GM12878 (cell line): ENCODE measurements around the gene MARS2. TPM values are rescaled to one million over a fixed set of nuclear protein-coding genes. Genes with fewer than 3 reads are reported as not detected.

Experiments
- ATAC-seq: fragments of 200-7000 bp; cut with Tn5 transposase; 3 replicates; pipeline ENCODE4 v1.9.1; 2020; ENCODE audit warnings: mild to moderate bottlenecking, moderate library complexity
- BruUV-seq: library from RNA; stranded (reverse); fragments of 400-500 nt; replicated peaks from 2 replicates; lab custom pipeline; 2021; lab: Mats Ljungman, UMichigan
- CTCF ChIA-PET: fragments of 300-600 bp; sonication (Branson Sonifier 250); formaldehyde crosslinking; extraction: SDS; loops from one replicate; lab custom pipeline; 2021; ENCODE audit warnings: inconsistent platforms; lab: Yijun Ruan, JAX
- POLR2A ChIA-PET: fragments of 350-600 bp; formaldehyde crosslinking; extraction: SDS; loops from one replicate; lab custom pipeline; 2021; ENCODE audit warnings: inconsistent platforms; lab: Charles Lee
- RAD21 ChIA-PET: fragments of 300-600 bp; sonication (Branson Sonifier 250); formaldehyde crosslinking; loops from one replicate; lab custom pipeline; 2023; ENCODE audit warnings: antibody characterized with exemption; ENCODE audit not compliant: unreplicated experiment; lab: Charles Lee
- SMC1A ChIA-PET: fragments of 300-600 bp; sonication (Branson Sonifier 250); formaldehyde crosslinking; loops from one replicate; lab custom pipeline; 2023; ENCODE audit not compliant: unreplicated experiment, uncharacterized antibody; lab: Charles Lee
- DNase-seq: peaks from one replicate; pipeline ENCODE4 v3.0.0-alpha.2; 2011; ENCODE audit warnings: low read depth, low spot score
- FAIRE-seq: peaks from 3 replicates; lab custom pipeline; 2011; peaks lifted over from hg19 to GRCh38; lab: Jason Lieb, UNC
- H2AFZ ChIP-seq: 2 replicates; pipeline ENCODE4 v1.6.0; 2011; ENCODE audit warnings: low read depth, low read length, control low read depth; ENCODE audit not compliant: control insufficient read depth
- H3K27ac ChIP-seq: 2 replicates; pipeline ENCODE4 v1.5.1; 2011; ENCODE audit warnings: control low read depth; ENCODE audit not compliant: control insufficient read depth, insufficient read depth
- H3K27me3 ChIP-seq, 2 experiments: replicated peaks in 1 of 2; 2 replicates each; pipeline versions ENCODE4 v1.6.0 to v1.6.1; 2011; ENCODE audit warnings: low read length in 1 of 2; ENCODE audit not compliant: control insufficient read depth in 2 of 2, insufficient read depth in 2 of 2
- H3K36me3 ChIP-seq, 2 experiments: 2 replicates each; pipeline ENCODE4 v1.5.1; 2011; ENCODE audit warnings: low read length in 1 of 2; ENCODE audit not compliant: control insufficient read depth in 2 of 2, insufficient read depth in 2 of 2
- H3K4me1 ChIP-seq: 2 replicates; pipeline ENCODE4 v1.6.1; 2011; ENCODE audit warnings: mild to moderate bottlenecking, low read length, moderate library complexity, mixed read lengths; ENCODE audit not compliant: control insufficient read depth, insufficient read depth
- H3K4me2 ChIP-seq: 2 replicates; pipeline ENCODE4 v1.6.0; 2011; ENCODE audit warnings: control low read depth; ENCODE audit not compliant: control insufficient read depth, insufficient read depth
- H3K4me3 ChIP-seq: fragments of 200-600 bp; sonication (generic); 2 replicates; pipeline ENCODE4 v1.5.1; 2016
- H3K79me2 ChIP-seq: 2 replicates; pipeline ENCODE4 v1.6.0; 2011; ENCODE audit warnings: low read length; ENCODE audit not compliant: control insufficient read depth, insufficient read depth
- H3K9ac ChIP-seq: 2 replicates; pipeline ENCODE4 v1.8.0; 2011; ENCODE audit warnings: low read length, control low read depth, mixed read lengths; ENCODE audit not compliant: control insufficient read depth, insufficient read depth
- H3K9me3 ChIP-seq: replicated peaks from 3 replicates; pipeline ENCODE4 v1.5.1; 2011; ENCODE audit warnings: mild to moderate bottlenecking, low read length; ENCODE audit not compliant: control insufficient read depth, insufficient read depth
- H4K20me1 ChIP-seq: 2 replicates; pipeline ENCODE4 v1.6.0; 2011; ENCODE audit not compliant: control insufficient read depth, insufficient read depth
- IKZF2 ChIP-seq, 2 experiments: fragments of 450-650 bp; IDR thresholded peaks; 2 replicates each; pipeline ENCODE4 v1.6.1; 2017; ENCODE audit warnings: mild to moderate bottlenecking in 2 of 2, moderate library complexity in 2 of 2
- NFYA ChIP-seq: IDR thresholded peaks from 2 replicates; pipeline ENCODE4 v1.6.1; 2011; ENCODE audit warnings: low read depth, mild to moderate bottlenecking, low read length, improper control_type of control experiment, borderline replicate concordance
- POLR2AphosphoS5 ChIP-seq: IDR thresholded peaks from 2 replicates; pipeline ENCODE4 v1.6.1; 2011; ENCODE audit warnings: mild to moderate bottlenecking, low read length, inconsistent platforms
- RCOR1 ChIP-seq: conservative IDR thresholded peaks from 2 replicates; pipeline ENCODE4 v1.6.1; 2012; ENCODE audit warnings: low read depth, low read length, improper control_type of control experiment
- SMARCA5 ChIP-seq: fragments of 450-650 bp; IDR thresholded peaks from 2 replicates; pipeline ENCODE4 v1.6.1; 2017; ENCODE audit warnings: mild to moderate bottlenecking
- TAF1 ChIP-seq: IDR thresholded peaks from 2 replicates; pipeline ENCODE4 v1.6.1; 2011; ENCODE audit warnings: mild to moderate bottlenecking, low read depth, low read length, borderline replicate concordance
- YY1 ChIP-seq: IDR thresholded peaks from 2 replicates; pipeline ENCODE4 v1.6.1; 2011; ENCODE audit warnings: low read depth, mild to moderate bottlenecking, low read length
- ZNF207 ChIP-seq: fragments of 450-650 bp; IDR thresholded peaks from 2 replicates; pipeline ENCODE4 v1.6.1; 2014; ENCODE audit warnings: antibody characterized with exemption, mild to moderate bottlenecking, borderline replicate concordance
- WGBS: methylation state at CpG from one replicate; pipeline ENCODE4 v1.1.6; 2016; ENCODE audit warnings: low lambda C conversion rate; ENCODE audit not compliant: insufficient replicate concordance, insufficient coverage; ENCODE audit errors: missing lambda C conversion rate; 5-methylcytosine and 5-hydroxymethylcytosine counted together
- in situ Hi-C: fragments of 300-500 bp; cut with MboI; formaldehyde crosslinking; loops from 9 replicates; pipeline ENCODE4 v1.14.3; 2018; ENCODE audit warnings: mixed read lengths
- intact Hi-C: fragments of 100-400 bp; cut with micrococcal nuclease; formaldehyde crosslinking; loops from one replicate; pipeline ENCODE4 v1.14.2; 2022; ENCODE audit not compliant: unreplicated experiment
- polyA plus RNA-seq, 11 experiments: library from polyadenylated mRNA; depleted of rRNA in 4 of 11; unstranded in 6 of 11; stranded (reverse) in 5 of 11; fragments of >200 nt; fragmentation: Nextera tagmentation in 4 of 11; fragmentation: Illumina TruSeq in 1 of 11; extraction: Ambion mirVana in 4 of 11; extraction: Trizol in 1 of 11; gene quantifications; 1 replicate in 1 of 11; 2 replicates in 10 of 11; pipeline versions ENCODE4 v1.2.1 to v1.2.3, GENCODE V29; 2011 to 2016; ENCODE audit warnings: inconsistent platforms in 2 of 11, missing spikeins in 2 of 11, low read depth in 1 of 11
- total RNA-seq, 4 experiments: library from RNA; depleted of rRNA in 3 of 4; stranded (reverse); fragments of >200 nt in 3 of 4; fragmentation: Illumina TruSeq in 1 of 4; extraction: Trizol in 1 of 4; gene quantifications; 2 replicates each; pipeline versions ENCODE4 v1.2.1 to v1.2.3, GENCODE V29; 2013 to 2021
- TF ChIP-seq, protein P1 (sequence below): IDR thresholded peaks from 2 replicates; pipeline ENCODE4 v1.6.1; 2012; ENCODE audit warnings: low read length, inconsistent platforms
- TF ChIP-seq, protein P2 (sequence below): IDR thresholded peaks from 2 replicates; pipeline ENCODE4 v1.6.1; 2011; ENCODE audit warnings: mild to moderate bottlenecking, low read depth, low read length, moderate library complexity; ENCODE audit not compliant: insufficient replicate concordance
- TF ChIP-seq, protein P3 (sequence below): fragments of 450-650 bp; formaldehyde crosslinking; IDR thresholded peaks from 2 replicates; pipeline ENCODE4 v1.5.0; 2022; ENCODE audit warnings: mild to moderate bottlenecking, missing genetic modification characterization

Gene MARS2
- total and polyA plus RNA-seq, 10 of the 15 experiments (the other 5 are each of a cell fraction or from before 2014, with no cell fraction given): 4.0 to 22.7 (median 18.5) TPM

DNA sequence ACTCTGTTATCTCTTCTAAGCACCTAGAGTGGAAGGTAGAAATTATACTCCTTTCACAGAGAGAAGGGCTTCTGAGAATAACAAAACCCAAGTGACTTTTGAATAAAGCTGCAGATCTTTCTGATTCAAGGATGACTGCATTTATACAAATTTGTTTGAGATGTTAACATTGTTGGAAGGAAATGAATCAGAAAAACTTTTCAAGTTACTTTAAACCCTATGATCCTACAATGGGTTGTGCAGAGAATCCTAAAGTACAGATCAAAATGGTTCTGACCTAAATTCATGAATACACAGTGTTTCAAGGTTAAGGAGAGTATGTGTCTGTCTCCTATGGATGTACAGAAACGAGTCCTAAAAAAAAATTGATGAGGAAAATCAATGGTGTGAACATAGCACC lies 31.6 kb upstream of the MARS2 start:
- Histone ChIP-seq H3K79me2 (no peaks in the 10 kb centered on the region), H3K27me3 (no peaks in the 10 kb centered on the region), H3K9ac (no peak overlapping the region), H4K20me1 (no peaks in the 10 kb centered on the region), H3K4me3 (no peak overlapping the region), H3K36me3 (no peaks in the 10 kb centered on the region), H3K4me1 (peaks cover 4% of the 10 kb centered on the region; the same call in 1 of the 2 replicates), H3K27ac (no peak overlapping the region), H3K9me3 (no peaks in the 10 kb centered on the region; the same call in 2 of the 3 replicates), H2AFZ (no peak overlapping the region), H3K4me2 (no peak overlapping the region)
- WGBS: 0% methylated on average over 1 of the region's 1 CpG
- no peak for FAIRE-seq
- no peak for ATAC-seq
- ChIA-PET RAD21 (no interaction called here), CTCF (no interaction called here), POLR2A (interaction anchor here (0.7 kb wide), 1 partner anchor 575 kb away, joined by 7 read pairs; no protein-coding TSS in a partner anchor), SMC1A (interaction anchor here (1.5 kb wide), 1 partner anchor 140 kb away, joined by 3 read pairs; no protein-coding TSS in a partner anchor)
- BruUV-seq: no TSS peak
- TF ChIP-seq RCOR1 (no peak), IKZF2 (IDR thresholded peaks at IDR 0.05) (no peak), POLR2AphosphoS5 (no peak)
- in situ Hi-C loops (no loop called here), intact Hi-C loops (no loop called here)
- DNase-seq: no peak

DNA sequence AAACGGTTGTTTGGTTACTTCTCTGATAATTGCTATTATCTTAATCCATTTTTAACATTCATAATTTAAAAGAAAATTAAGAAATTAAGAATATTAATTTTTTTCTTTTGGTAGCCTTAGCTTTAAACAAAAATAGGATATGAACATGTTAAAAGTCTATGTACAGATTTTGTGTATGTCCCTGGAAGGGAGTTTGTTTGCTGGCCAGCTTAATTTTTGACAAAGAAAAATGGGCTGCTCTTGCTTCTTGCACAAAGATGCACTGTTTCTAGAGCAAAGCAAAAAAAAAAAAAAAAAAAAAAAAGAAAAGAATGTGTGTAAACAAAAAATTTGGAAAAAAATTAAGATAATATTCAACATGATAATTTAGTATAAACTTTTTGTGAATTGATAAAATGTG lies 31.1 kb upstream of the MARS2 start:
- H3K79me2 ChIP-seq: no peaks in the 10 kb centered on the region
- in situ Hi-C loops: no loop called here
- no peak overlapping the region for H2AFZ ChIP-seq
- FAIRE-seq: no peak
- 79% methylated on average over 1 of the region's 1 CpG for WGBS
- no peaks in the 10 kb centered on the region for H4K20me1 ChIP-seq
- no peak overlapping the region for H3K9ac ChIP-seq
- H3K4me1 ChIP-seq: no peaks in the 10 kb centered on the region
- no peaks in the 10 kb centered on the region; the same call in 2 of the 3 replicates for H3K9me3 ChIP-seq
- RAD21 ChIA-PET: interaction anchor here (1.4 kb wide), 1 partner anchor 31 kb away, joined by 4 read pairs; the partner anchor contains the start of gene MARS2
- no peaks in the 10 kb centered on the region for H3K36me3 ChIP-seq
- DNase-seq: no peak
- no peak overlapping the region for H3K4me2 ChIP-seq
- intact Hi-C loops: no loop called here
- SMC1A ChIA-PET: interaction anchor here (1.0 to 1.5 kb wide), 2 partner anchors 24 to 139 kb away, joined by 3 read pairs; no protein-coding TSS in a partner anchor
- ATAC-seq: no peak
- no TSS peak for BruUV-seq
- H3K27ac ChIP-seq: no peak overlapping the region
- POLR2A ChIA-PET: interaction anchor here (0.7 kb wide), 2 partner anchors 390 to 576 kb away, joined by 7 to 8 read pairs; no protein-coding TSS in a partner anchor
- CTCF ChIA-PET: no interaction called here
- H3K4me3 ChIP-seq: no peak overlapping the region
- H3K27me3 ChIP-seq: no peaks in the 10 kb centered on the region
- TF ChIP-seq YY1: no peak
- TF ChIP-seq SMARCA5: no peak
- TF ChIP-seq, protein P1, sequence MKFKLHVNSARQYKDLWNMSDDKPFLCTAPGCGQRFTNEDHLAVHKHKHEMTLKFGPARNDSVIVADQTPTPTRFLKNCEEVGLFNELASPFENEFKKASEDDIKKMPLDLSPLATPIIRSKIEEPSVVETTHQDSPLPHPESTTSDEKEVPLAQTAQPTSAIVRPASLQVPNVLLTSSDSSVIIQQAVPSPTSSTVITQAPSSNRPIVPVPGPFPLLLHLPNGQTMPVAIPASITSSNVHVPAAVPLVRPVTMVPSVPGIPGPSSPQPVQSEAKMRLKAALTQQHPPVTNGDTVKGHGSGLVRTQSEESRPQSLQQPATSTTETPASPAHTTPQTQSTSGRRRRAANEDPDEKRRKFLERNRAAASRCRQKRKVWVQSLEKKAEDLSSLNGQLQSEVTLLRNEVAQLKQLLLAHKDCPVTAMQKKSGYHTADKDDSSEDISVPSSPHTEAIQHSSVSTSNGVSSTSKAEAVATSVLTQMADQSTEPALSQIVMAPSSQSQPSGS: no peak
- TF ChIP-seq, protein P2, sequence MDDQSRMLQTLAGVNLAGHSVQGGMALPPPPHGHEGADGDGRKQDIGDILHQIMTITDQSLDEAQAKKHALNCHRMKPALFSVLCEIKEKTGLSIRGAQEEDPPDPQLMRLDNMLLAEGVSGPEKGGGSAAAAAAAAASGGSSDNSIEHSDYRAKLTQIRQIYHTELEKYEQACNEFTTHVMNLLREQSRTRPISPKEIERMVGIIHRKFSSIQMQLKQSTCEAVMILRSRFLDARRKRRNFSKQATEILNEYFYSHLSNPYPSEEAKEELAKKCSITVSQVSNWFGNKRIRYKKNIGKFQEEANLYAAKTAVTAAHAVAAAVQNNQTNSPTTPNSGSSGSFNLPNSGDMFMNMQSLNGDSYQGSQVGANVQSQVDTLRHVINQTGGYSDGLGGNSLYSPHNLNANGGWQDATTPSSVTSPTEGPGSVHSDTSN: no peak
- no peak for TF ChIP-seq ZNF207
- no peak for TF ChIP-seq NFYA
- TF ChIP-seq TAF1: no peak
- TF ChIP-seq, protein P3, sequence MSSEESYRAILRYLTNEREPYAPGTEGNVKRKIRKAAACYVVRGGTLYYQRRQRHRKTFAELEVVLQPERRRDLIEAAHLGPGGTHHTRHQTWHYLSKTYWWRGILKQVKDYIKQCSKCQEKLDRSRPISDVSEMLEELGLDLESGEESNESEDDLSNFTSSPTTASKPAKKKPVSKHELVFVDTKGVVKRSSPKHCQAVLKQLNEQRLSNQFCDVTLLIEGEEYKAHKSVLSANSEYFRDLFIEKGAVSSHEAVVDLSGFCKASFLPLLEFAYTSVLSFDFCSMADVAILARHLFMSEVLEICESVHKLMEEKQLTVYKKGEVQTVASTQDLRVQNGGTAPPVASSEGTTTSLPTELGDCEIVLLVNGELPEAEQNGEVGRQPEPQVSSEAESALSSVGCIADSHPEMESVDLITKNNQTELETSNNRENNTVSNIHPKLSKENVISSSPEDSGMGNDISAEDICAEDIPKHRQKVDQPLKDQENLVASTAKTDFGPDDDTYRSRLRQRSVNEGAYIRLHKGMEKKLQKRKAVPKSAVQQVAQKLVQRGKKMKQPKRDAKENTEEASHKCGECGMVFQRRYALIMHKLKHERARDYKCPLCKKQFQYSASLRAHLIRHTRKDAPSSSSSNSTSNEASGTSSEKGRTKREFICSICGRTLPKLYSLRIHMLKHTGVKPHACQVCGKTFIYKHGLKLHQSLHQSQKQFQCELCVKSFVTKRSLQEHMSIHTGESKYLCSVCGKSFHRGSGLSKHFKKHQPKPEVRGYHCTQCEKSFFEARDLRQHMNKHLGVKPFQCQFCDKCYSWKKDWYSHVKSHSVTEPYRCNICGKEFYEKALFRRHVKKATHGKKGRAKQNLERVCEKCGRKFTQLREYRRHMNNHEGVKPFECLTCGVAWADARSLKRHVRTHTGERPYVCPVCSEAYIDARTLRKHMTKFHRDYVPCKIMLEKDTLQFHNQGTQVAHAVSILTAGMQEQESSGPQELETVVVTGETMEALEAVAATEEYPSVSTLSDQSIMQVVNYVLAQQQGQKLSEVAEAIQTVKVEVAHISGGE (CRISPR knock-in tag): no peak
